NCI-H345 (cell line): ENCODE measurements around the gene CCDC106.

ENCODE experiments used
- DNase-seq: peaks from one replicate; lab custom pipeline; 2025; lab: John Stamatoyannopoulos, UW

CCDC106 gene

GRCh38 chr19:55669418-55670279, 21.6 kb downstream of the CCDC106 start:
- DNase-seq = no peak

- DNase-seq = no peak
Measured at GRCh38 chr19:55670280-55671053, 22.5 kb downstream of the CCDC106 start.

- no peak for DNase-seq
Measured at GRCh38 chr19:55671054-55671378, 23.0 kb downstream of the CCDC106 start.

- no peak for DNase-seq
Measured at GRCh38 chr19:55672418-55672817, 24.4 kb downstream of the CCDC106 start.

- DNase-seq = no peak
Measured at GRCh38 chr19:55673465-55673864, 25.5 kb downstream of the CCDC106 start.

- no peak for DNase-seq
Measured at GRCh38 chr19:55673889-55674288, 25.9 kb downstream of the CCDC106 start.

- DNase-seq = no peak
Measured at GRCh38 chr19:55674459-55674840, 26.4 kb downstream of the CCDC106 start.

GRCh38 chr19:55674841-55675660, 27.0 kb downstream of the CCDC106 start, which contains the start of gene EPN1:
TSS of gene EPN1 (plus strand) at chr19:55675226. CDS start at chr19:55678628, 3,402 bp downstream.
- DNase-seq = peak; percentile 95

GRCh38 chr19:55675661-55676354, 27.8 kb downstream of the CCDC106 start:
- no peak for DNase-seq

- no peak for DNase-seq
Measured at GRCh38 chr19:55676383-55676782, 28.4 kb downstream of the CCDC106 start.

- no peak for DNase-seq
Measured at GRCh38 chr19:55676889-55677505, 29.0 kb downstream of the CCDC106 start.

GRCh38 chr19:55677572-55678028, 29.6 kb downstream of the CCDC106 start:
- no peak for DNase-seq

- DNase-seq = no peak
Measured at GRCh38 chr19:55678121-55678671, 30.2 kb downstream of the CCDC106 start.

GRCh38 chr19:55679343-55680257, 31.6 kb downstream of the CCDC106 start:
- DNase-seq = no peak

GRCh38 chr19:55680339-55681130, 32.5 kb downstream of the CCDC106 start:
- no peak for DNase-seq

GRCh38 chr19:55681131-55682092, 33.4 kb downstream of the CCDC106 start:
- no peak for DNase-seq

- no peak for DNase-seq
Measured at GRCh38 chr19:55683449-55684261, 35.6 kb downstream of the CCDC106 start.
